DND-41 (cell line): ENCODE results near the gene LAMB4.

Source experiments
- EZH2 ChIP-seq: IDR thresholded peaks from 3 replicates; pipeline ENCODE4 v1.6.1; 2012; ENCODE audit warnings: borderline replicate concordance, low read depth, mild to moderate bottlenecking, moderate library complexity, low read length, inconsistent platforms; ENCODE audit not compliant: severe bottlenecking
- TF ChIP-seq, protein P1 (sequence below): IDR thresholded peaks from 2 replicates; pipeline ENCODE4 v1.5.1; 2012; ENCODE audit warnings: borderline replicate concordance, low read length, moderate library complexity, mild to moderate bottlenecking; ENCODE audit not compliant: poor library complexity, severe bottlenecking; ENCODE audit errors: extremely low read depth

DNA sequence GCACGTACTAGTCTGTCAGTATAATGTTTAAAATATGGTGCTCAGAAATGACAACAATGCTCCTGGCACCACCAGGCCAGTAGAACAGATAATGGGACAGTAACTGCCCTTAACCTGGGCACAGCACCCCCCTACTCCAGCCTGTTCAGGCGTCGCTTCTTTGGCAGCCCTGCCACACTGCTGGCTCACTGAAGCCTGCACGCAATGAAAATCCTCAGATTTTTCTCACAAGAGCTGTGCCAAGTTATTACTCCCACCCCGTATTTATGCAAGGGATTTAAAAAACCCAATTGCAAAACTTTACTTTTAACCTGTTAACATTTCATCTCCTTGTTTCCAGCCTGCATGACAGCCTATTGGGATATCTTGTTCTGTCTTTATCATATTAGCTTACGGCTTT lies 70.6 kb downstream of the LAMB4 start:
- TF ChIP-seq, protein P1, sequence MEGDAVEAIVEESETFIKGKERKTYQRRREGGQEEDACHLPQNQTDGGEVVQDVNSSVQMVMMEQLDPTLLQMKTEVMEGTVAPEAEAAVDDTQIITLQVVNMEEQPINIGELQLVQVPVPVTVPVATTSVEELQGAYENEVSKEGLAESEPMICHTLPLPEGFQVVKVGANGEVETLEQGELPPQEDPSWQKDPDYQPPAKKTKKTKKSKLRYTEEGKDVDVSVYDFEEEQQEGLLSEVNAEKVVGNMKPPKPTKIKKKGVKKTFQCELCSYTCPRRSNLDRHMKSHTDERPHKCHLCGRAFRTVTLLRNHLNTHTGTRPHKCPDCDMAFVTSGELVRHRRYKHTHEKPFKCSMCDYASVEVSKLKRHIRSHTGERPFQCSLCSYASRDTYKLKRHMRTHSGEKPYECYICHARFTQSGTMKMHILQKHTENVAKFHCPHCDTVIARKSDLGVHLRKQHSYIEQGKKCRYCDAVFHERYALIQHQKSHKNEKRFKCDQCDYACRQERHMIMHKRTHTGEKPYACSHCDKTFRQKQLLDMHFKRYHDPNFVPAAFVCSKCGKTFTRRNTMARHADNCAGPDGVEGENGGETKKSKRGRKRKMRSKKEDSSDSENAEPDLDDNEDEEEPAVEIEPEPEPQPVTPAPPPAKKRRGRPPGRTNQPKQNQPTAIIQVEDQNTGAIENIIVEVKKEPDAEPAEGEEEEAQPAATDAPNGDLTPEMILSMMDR = no peak
- no peak for TF ChIP-seq EZH2
